IMR-90 (cell line): Measurements from ENCODE around the gene RUFY1. TPM values are rescaled to one million over a fixed set of nuclear protein-coding genes. Genes with fewer than 3 reads are reported as not detected.

Source experiments
- ATAC-seq: fragments of 200-7000 bp; cut with Tn5 transposase; 2 replicates; pipeline ENCODE4 v1.9.1; 2020; ENCODE audit warnings: low read depth, mild to moderate bottlenecking, moderate library complexity
- BruUV-seq: library from RNA; stranded (reverse); fragments of 400-500 nt; replicated peaks from 2 replicates; lab custom pipeline; 2021; lab: Mats Ljungman, UMichigan
- CTCF ChIA-PET: fragments of 300-600 bp; formaldehyde crosslinking; extraction: SDS; loops from one replicate; lab custom pipeline; 2021; ENCODE audit warnings: antibody characterized with exemption; lab: Yijun Ruan, JAX
- POLR2A ChIA-PET: fragments of 300-600 bp; sonication (Branson Sonifier 250); formaldehyde crosslinking; loops from one replicate; lab custom pipeline; 2022; ENCODE audit warnings: antibody characterized with exemption; ENCODE audit not compliant: unreplicated experiment; lab: Charles Lee
- DNase-seq: peaks from one replicate; pipeline ENCODE4 v3.0.0; 2013
- H2AFZ ChIP-seq: replicated peaks from 2 replicates; pipeline ENCODE3; 2013; ENCODE audit warnings: low read length, mild to moderate bottlenecking; ENCODE audit not compliant: poor library complexity
- H2AK5ac ChIP-seq: 2 replicates; pipeline ENCODE4 v1.6.1; 2013; ENCODE audit warnings: low read depth, low read length, inconsistent platforms
- H2AK9ac ChIP-seq: replicated peaks from 2 replicates; pipeline ENCODE3; 2013; ENCODE audit warnings: mild to moderate bottlenecking, low read depth, low read length, moderate library complexity; ENCODE audit not compliant: poor library complexity
- H2BK120ac ChIP-seq: 2 replicates; pipeline ENCODE4 v1.6.1; 2013; ENCODE audit warnings: low read depth, low read length, inconsistent platforms
- H2BK15ac ChIP-seq: 3 replicates; pipeline ENCODE4 v1.6.1; 2013; ENCODE audit warnings: low read depth, low read length, inconsistent platforms
- H2BK20ac ChIP-seq: 2 replicates; pipeline ENCODE4 v1.6.1; 2013; ENCODE audit warnings: low read depth, mild to moderate bottlenecking, inconsistent platforms, low read length, moderate library complexity
- H2BK5ac ChIP-seq: 2 replicates; pipeline ENCODE4 v1.6.1; 2013; ENCODE audit warnings: mild to moderate bottlenecking, low read depth, low read length, inconsistent platforms; ENCODE audit not compliant: poor library complexity, severe bottlenecking
- H3K14ac ChIP-seq: replicated peaks from 2 replicates; pipeline ENCODE4 v1.6.1; 2013; ENCODE audit warnings: low read depth, low read length, inconsistent platforms
- H3K18ac ChIP-seq: 2 replicates; pipeline ENCODE4 v1.6.1; 2013; ENCODE audit warnings: low read depth, low read length, control low read depth
- H3K23ac ChIP-seq: 2 replicates; pipeline ENCODE4 v1.6.1; 2013; ENCODE audit warnings: low read depth, low read length, inconsistent platforms
- H3K27ac ChIP-seq: 2 replicates; pipeline ENCODE4 v1.5.1; 2013; ENCODE audit warnings: mild to moderate bottlenecking, control low read depth, low read length; ENCODE audit not compliant: insufficient read depth
- H3K27me3 ChIP-seq: 2 replicates; pipeline ENCODE4 v1.6.1; 2013; ENCODE audit warnings: low read length; ENCODE audit not compliant: control insufficient read depth, insufficient read depth
- H3K36me3 ChIP-seq: 2 replicates; pipeline ENCODE4 v1.6.1; 2013; ENCODE audit warnings: low read length, mixed read lengths; ENCODE audit not compliant: control insufficient read depth, insufficient read depth
- H3K4ac ChIP-seq: 2 replicates; pipeline ENCODE4 v1.6.1; 2013; ENCODE audit warnings: low read depth, low read length, inconsistent platforms
- H3K4me1 ChIP-seq: 2 replicates; pipeline ENCODE4 v1.6.1; 2013; ENCODE audit warnings: low read length, mixed read lengths; ENCODE audit not compliant: control insufficient read depth, insufficient read depth
- H3K4me2 ChIP-seq: 2 replicates; pipeline ENCODE4 v1.6.1; 2013; ENCODE audit warnings: low read depth, mild to moderate bottlenecking, control low read depth, low read length, moderate library complexity
- H3K4me3 ChIP-seq: 2 replicates; pipeline ENCODE4 v1.5.1; 2013; ENCODE audit warnings: low read depth, mild to moderate bottlenecking, control low read depth, low read length, moderate library complexity; ENCODE audit not compliant: insufficient read depth
- H3K56ac ChIP-seq: 2 replicates; pipeline ENCODE4 v1.6.1; 2013; ENCODE audit warnings: low read length, inconsistent platforms; ENCODE audit not compliant: insufficient read depth; ENCODE audit errors: extremely low read depth
- H3K79me1 ChIP-seq, 2 experiments: 2 replicates each; pipeline ENCODE4 v1.6.1; 2013; ENCODE audit warnings: low read length in 2 of 2, inconsistent platforms in 1 of 2, low read depth in 1 of 2
- H3K9ac ChIP-seq: 2 replicates; pipeline ENCODE4 v1.6.1; 2013; ENCODE audit warnings: low read depth, low read length, control low read depth
- H3K9me1 ChIP-seq: 2 replicates; pipeline ENCODE4 v1.6.1; 2013; ENCODE audit warnings: low read length, inconsistent platforms; ENCODE audit not compliant: insufficient read depth
- H3K9me3 ChIP-seq: 2 replicates; pipeline ENCODE4 v1.6.1; 2013; ENCODE audit warnings: low read length; ENCODE audit not compliant: control insufficient read depth, insufficient read depth
- H4K20me1 ChIP-seq: 2 replicates; pipeline ENCODE4 v1.6.1; 2013; ENCODE audit warnings: low read length, inconsistent platforms; ENCODE audit not compliant: insufficient read depth
- H4K5ac ChIP-seq: 2 replicates; pipeline ENCODE4 v1.6.1; 2013; ENCODE audit warnings: mild to moderate bottlenecking, low read depth, low read length, control low read depth
- H4K8ac ChIP-seq, 2 experiments: 2 replicates each; pipeline ENCODE4 v1.6.1; 2013; ENCODE audit warnings: low read depth in 2 of 2, low read length in 2 of 2, control low read depth in 1 of 2, inconsistent platforms in 1 of 2
- H4K91ac ChIP-seq: 2 replicates; pipeline ENCODE4 v1.6.1; 2013; ENCODE audit warnings: low read depth, low read length, inconsistent platforms; ENCODE audit not compliant: insufficient read depth
- CEBPB ChIP-seq: IDR thresholded peaks from 2 replicates; pipeline ENCODE4 v1.6.1; 2012; ENCODE audit warnings: low read depth, low read length, improper control_type of control experiment
- CHD1 ChIP-seq: IDR thresholded peaks from 2 replicates; pipeline ENCODE4 v1.6.1; 2012; ENCODE audit warnings: low read depth, low read length, improper control_type of control experiment
- MAZ ChIP-seq: IDR thresholded peaks from 2 replicates; pipeline ENCODE4 v1.6.1; 2012; ENCODE audit warnings: low read depth, mild to moderate bottlenecking, low read length, improper control_type of control experiment, moderate library complexity, borderline replicate concordance
- MXI1 ChIP-seq: IDR thresholded peaks from 2 replicates; pipeline ENCODE4 v1.6.1; 2012; ENCODE audit warnings: low read depth, mild to moderate bottlenecking, low read length, moderate library complexity, borderline replicate concordance
- NFE2L2 ChIP-seq: fragments of 150-350 bp; IDR thresholded peaks from 2 replicates; pipeline ENCODE4 v1.6.1; 2016; ENCODE audit warnings: low read depth, mild to moderate bottlenecking, low read length
- POLR2A ChIP-seq: IDR thresholded peaks from 2 replicates; pipeline ENCODE4 v1.6.1; 2012; ENCODE audit warnings: mild to moderate bottlenecking, low read depth, low read length
- SMC3 ChIP-seq: fragments of 150-350 bp; IDR thresholded peaks from 2 replicates; pipeline ENCODE4 v1.6.1; 2016; ENCODE audit warnings: low read depth, mild to moderate bottlenecking, antibody characterized with exemption, low read length, moderate library complexity
- WGBS, 2 experiments: methylation state at CpG; one replicate each; pipeline versions ENCODE4 v1.1.5 to v1.1.7; 2013; ENCODE audit warnings: missing lambda C conversion rate in 2 of 2; ENCODE audit not compliant: insufficient read length in 1 of 2; ENCODE audit errors: extremely low coverage in 2 of 2; 5-methylcytosine and 5-hydroxymethylcytosine counted together
- dilution Hi-C: fragments of 300-500 bp; cut with HindIII; formaldehyde crosslinking; loops from one replicate; pipeline ENCODE4 v1.14.3; 2018; ENCODE audit warnings: low sequenced_read_pairs; ENCODE audit not compliant: unreplicated experiment
- in situ Hi-C: fragments of 300-500 bp; cut with MboI; formaldehyde crosslinking; loops from 3 replicates; pipeline ENCODE4 v1.14.3; 2019; ENCODE audit warnings: low sequenced_read_pairs, inconsistent platforms, mixed read lengths
- intact Hi-C: fragments of 100-400 bp; cut with micrococcal nuclease; formaldehyde crosslinking; loops from 2 replicates; pipeline ENCODE4 v1.10.0; 2022
- polyA plus RNA-seq, 3 experiments: library from polyadenylated mRNA; depleted of rRNA; stranded (reverse); fragments of >200 nt; gene quantifications; 2 replicates each; pipeline ENCODE4 v1.2.3, GENCODE V29; 2012; ENCODE audit warnings: low replicate concordance in 1 of 3
- total RNA-seq: library from RNA; depleted of rRNA; stranded (reverse); fragments of >200 nt; gene quantifications from 2 replicates; pipeline ENCODE4 v1.2.3, GENCODE V29; 2012

RUFY1 gene
- total and polyA plus RNA-seq, 2 of the 4 experiments (the other 2 are of a cell fraction) = 19.5 to 21.8 TPM

- WGBS, 2 experiments = 90% methylated on average over 10 of the region's 21 CpGs; no CpG with 5 or more reads in 1 of the 2 experiments
- Histone ChIP-seq H3K18ac (no peak overlapping the region), H3K36me3 (peaks cover 78% of the 10 kb centered on the region), H4K91ac (no peak overlapping the region), H3K23ac (no peak overlapping the region), H3K56ac (no peak overlapping the region), H2AK9ac (no peak overlapping the region), H2AK5ac (no peak overlapping the region), H4K5ac (no peak overlapping the region), H3K4me1 (peaks cover 4% of the 10 kb centered on the region), H2BK120ac (no peak overlapping the region), H2BK5ac (no peak overlapping the region), H3K14ac (no peak overlapping the region), H3K4me2 (no peak overlapping the region), H2BK20ac (no peak overlapping the region), H3K4me3 (no peak overlapping the region), H3K9me3 (no peaks in the 10 kb centered on the region), H3K9me1 (peaks cover 14% of the 10 kb centered on the region; the same call in 1 of the 2 replicates), H3K4ac (no peak overlapping the region), H3K9ac (no peak overlapping the region), H4K8ac (no peak overlapping the region), H3K27ac (no peak overlapping the region), H4K20me1 (peaks cover 94% of the 10 kb centered on the region), H3K79me1 (peaks cover 31 to 75% of the 10 kb centered on the region in 2 experiments), H2BK15ac (no peak overlapping the region), H2AFZ (no peak overlapping the region), H3K27me3 (no peaks in the 10 kb centered on the region)
- DNase-seq = no peak
- in situ Hi-C loops (no loop called here), dilution Hi-C loops (no loop called here), intact Hi-C loops (no loop called here)
- TF ChIP-seq CEBPB (no peak), MAZ (no peak), POLR2A (no peak), CHD1 (no peak), SMC3 (no peak), MXI1 (no peak), NFE2L2 (no peak)
- ATAC-seq = no peak
- ChIA-PET POLR2A (interaction anchor here (2.5 kb wide), 1 partner anchor 11 kb away, joined by 13 read pairs; the partner anchor contains the start of gene HNRNPH1), CTCF (no interaction called here)
- BruUV-seq = no TSS peak
Measured at GRCh38 chr5:179612577-179613459, 62.5 kb downstream of the RUFY1 start.
